H1 (cell line): ENCODE results near the gene SMIM20. TPM values are rescaled to one million over a fixed set of nuclear protein-coding genes. Genes with fewer than 3 reads are reported as not detected.

Experiments used
- RBBP5 ChIP-seq: IDR thresholded peaks from 2 replicates; pipeline ENCODE4 v1.7.1; 2012; ENCODE audit warnings: low read depth, mild to moderate bottlenecking, inconsistent platforms, low read length, moderate library complexity, borderline replicate concordance
- SP1 ChIP-seq: IDR thresholded peaks from 2 replicates; pipeline ENCODE4 v1.6.1; 2011; ENCODE audit warnings: low read depth, low read length
- polyA plus RNA-seq, 7 experiments: library from polyadenylated mRNA; depleted of rRNA in 3 of 7; stranded (reverse) in 5 of 7; unstranded in 2 of 7; fragments of >200 nt in 5 of 7; fragments of 200-250 nt in 2 of 7; gene quantifications; 1 replicate in 5 of 7; 2 replicates in 1 of 7; 4 replicates in 1 of 7; pipeline versions ENCODE4 v1.2.1 to v1.2.3, GENCODE V29; 2011 to 2013; ENCODE audit warnings: missing spikeins in 2 of 7, mixed read lengths in 2 of 7
- total RNA-seq: library from RNA; stranded (reverse); fragmentation: NEBNext Ultra II Directional; extraction: Animal tissue kit (Norgen Biotek cat#: 25700); gene quantifications from 2 replicates; pipeline ENCODE4 v1.2.1, GENCODE V29; 2021

The SMIM20 gene
- total and polyA plus RNA-seq, 2 of the 8 experiments (the other 6 are each of a cell fraction or from before 2014, with no cell fraction given): 21.9 to 36.9 TPM

GRCh38 chr4:25965629-25966028 is 51.6 kb downstream of the SMIM20 start (continued):
- TF ChIP-seq RBBP5 (no peak), SP1 (no peak)
